ENCODE results near the gene ARHGAP22. TPM values are rescaled to one million over a fixed set of nuclear protein-coding genes. Genes with fewer than 3 reads are reported as not detected.
A peak's percentile ranks its signal among the peaks of the same experiment; 100 is the strongest.

Gene ARHGAP22
- total RNA-seq, 2 donors from 2014 or later = 1.8 to 5.7 TPM

DNA sequence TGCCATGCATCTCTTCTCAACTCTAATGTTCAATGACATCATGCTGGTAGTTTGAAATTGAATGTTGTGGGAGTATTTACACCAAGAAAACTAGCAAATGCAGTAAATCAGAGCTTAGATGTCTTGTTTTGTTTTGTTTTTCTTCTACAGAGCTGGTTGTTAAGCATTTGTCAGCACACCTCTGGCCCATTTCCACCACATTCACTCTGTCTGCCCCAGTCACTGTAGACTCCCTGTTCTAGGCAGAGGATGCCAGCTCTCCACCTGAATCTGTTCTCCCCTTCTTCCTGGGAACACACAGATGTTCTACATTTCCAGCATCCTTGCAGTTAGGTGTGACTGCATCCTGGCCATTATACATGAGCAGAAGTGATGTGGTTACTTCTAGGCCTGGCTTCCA is 4.1 kb upstream of the ARHGAP22 start:
- no peak for TF ChIP-seq CTCF (IDR thresholded peaks at IDR 0.05)
- no peak overlapping the region for H3K4me3 ChIP-seq
- DNase-seq (ENCODE audit: low spot score) = no peak
- H3K36me3 ChIP-seq = no peaks in the 10 kb centered on the region
- no peaks in the 10 kb centered on the region for H3K9me3 ChIP-seq
- no peaks in the 10 kb centered on the region for H3K27me3 ChIP-seq
- H3K27ac ChIP-seq = no peak overlapping the region
- H3K4me1 ChIP-seq = peaks cover 0 to 14% of the 10 kb centered on the region in 2 donors

GRCh38 chr10:48608279-48608681 is 3.4 kb upstream of the ARHGAP22 start:
- peak; percentile 56 for DNase-seq (ENCODE audit: low spot score)
- Histone ChIP-seq H3K27me3 (no peaks in the 10 kb centered on the region), H3K4me3 (no peak overlapping the region), H3K9me3 (no peaks in the 10 kb centered on the region), H3K27ac (peak overlapping the region in 1 of 2 donors; percentile 60), H3K4me1 (peaks cover 0 to 16% of the 10 kb centered on the region in 2 donors), H3K36me3 (no peaks in the 10 kb centered on the region)
- peak; percentile 26 to 68 for TF ChIP-seq CTCF (IDR thresholded peaks at IDR 0.05)

DNA sequence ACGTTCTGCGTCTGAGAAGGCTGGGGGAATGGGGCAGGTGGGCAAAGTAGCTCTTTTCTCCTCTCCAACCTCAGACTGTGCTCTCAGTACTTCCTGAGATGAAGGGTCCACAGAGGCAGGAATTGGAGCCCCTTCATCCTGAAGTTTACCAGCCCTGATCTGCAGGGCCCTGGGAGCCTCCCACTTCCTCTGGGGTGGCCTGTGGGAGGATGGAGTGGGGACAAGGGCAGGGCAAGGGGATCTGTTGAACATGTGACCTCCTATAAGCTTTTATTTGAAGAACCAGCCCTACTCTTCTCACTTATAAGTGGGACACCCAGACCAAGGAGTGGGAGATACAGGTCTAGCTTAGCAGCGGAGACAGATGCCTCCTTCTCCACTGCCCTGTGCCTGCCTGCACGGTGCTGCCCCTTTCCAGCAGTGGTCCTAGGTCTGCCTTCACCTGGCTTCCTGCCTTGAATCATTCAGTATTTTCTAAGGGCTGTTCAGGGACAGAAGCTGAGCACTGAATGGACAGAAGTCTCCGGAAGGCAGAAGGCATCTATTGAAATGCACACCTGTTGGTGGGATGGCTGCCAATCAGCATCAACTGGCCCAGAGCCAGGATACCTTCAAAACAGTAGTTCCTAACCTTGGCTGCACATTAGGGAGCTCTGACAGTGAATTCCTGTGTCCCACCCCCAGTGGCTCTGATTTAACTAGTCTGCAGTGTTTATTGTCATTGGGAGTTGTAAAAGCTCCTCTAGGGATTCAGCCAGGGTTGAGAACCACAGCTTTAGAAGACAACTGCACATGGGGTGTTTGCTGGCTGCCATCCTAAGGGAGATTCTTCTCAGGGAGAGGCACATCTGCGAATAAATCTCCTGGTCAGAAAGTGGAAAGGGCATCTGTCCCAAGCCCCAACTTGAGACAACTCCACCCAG is 2.7 kb upstream of the ARHGAP22 start:
- H3K4me1 ChIP-seq = peaks cover 0 to 16% of the 10 kb centered on the region in 2 donors
- H3K9me3 ChIP-seq = no peaks in the 10 kb centered on the region
- H3K4me3 ChIP-seq = no peak overlapping the region
- DNase-seq (ENCODE audit: low spot score) = no peak
- no peak for TF ChIP-seq CTCF (IDR thresholded peaks at IDR 0.05)
- no peaks in the 10 kb centered on the region for H3K36me3 ChIP-seq
- no peaks in the 10 kb centered on the region for H3K27me3 ChIP-seq
- peak overlapping the region; percentile 60 to 78 for H3K27ac ChIP-seq

DNA sequence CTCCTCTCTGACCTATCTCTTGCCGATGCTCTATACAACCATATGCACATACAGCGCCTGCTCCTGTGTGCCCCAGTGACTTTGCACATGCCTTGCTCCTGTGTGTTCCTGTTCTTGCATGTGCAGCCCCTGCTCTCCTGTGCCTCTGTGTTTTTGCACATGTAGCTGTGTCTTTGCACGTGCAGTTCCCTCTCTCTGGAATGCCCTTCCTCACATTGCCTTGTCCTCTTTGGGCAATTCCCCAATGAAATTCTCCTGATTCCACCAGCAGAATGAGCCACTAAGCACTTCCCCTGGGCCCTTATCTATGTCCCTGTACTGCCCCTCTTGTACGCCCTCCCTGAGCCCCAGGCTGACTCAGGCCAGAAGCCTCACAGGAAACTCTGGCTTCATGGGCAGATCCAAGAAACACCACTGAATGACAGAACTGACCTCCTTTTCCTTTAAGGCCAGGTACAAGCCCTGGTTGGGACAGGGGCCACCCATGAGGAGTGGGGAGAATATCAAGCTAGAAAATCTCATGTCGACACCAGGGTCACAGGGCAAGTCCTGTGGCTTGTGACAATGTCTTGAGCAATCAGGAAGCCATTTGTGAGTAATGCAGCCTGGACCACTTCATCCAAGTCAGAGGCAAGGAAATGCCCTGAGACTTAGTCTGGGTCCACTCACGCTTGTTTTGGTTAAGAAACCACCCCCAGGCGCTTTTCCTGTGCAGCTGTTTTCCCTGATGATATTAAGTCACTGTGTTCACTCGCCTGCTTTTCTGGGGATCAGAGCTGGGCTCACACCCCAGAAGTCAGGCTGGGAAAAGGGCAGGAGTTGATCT is 1.9 kb upstream of the ARHGAP22 start:
- Histone ChIP-seq H3K27me3 (no peaks in the 10 kb centered on the region), H3K4me1 (peaks cover 0 to 16% of the 10 kb centered on the region in 2 donors), H3K4me3 (no peak overlapping the region), H3K9me3 (no peaks in the 10 kb centered on the region), H3K36me3 (no peaks in the 10 kb centered on the region), H3K27ac (peak overlapping the region; percentile 60 to 78)
- no peak for TF ChIP-seq CTCF (IDR thresholded peaks at IDR 0.05)
- DNase-seq (ENCODE audit: low spot score) = peak; percentile 79

- TF ChIP-seq CTCF (IDR thresholded peaks at IDR 0.05) = no peak
- Histone ChIP-seq H3K4me1 (peaks cover 0 to 16% of the 10 kb centered on the region in 2 donors), H3K27ac (peak overlapping the region; percentile 47 to 78), H3K36me3 (no peaks in the 10 kb centered on the region), H3K27me3 (no peaks in the 10 kb centered on the region), H3K9me3 (no peaks in the 10 kb centered on the region), H3K4me3 (no peak overlapping the region)
- DNase-seq (ENCODE audit: low spot score) = peak; percentile 42
Measured at GRCh38 chr10:48605786-48606529, 1.1 kb upstream of the ARHGAP22 start.

Measured in right atrium auricular region (tissue), 2 donors.